Fibroblast of mammary gland (primary cell): ENCODE measurements around the gene DLGAP3.

ENCODE experiments used
- DNase-seq: peaks from one replicate; pipeline ENCODE4 v3.0.0-alpha.2; 2010; ENCODE audit warnings: low read depth
- H3K4me3 ChIP-seq: 2 replicates; pipeline ENCODE4 v1.5.1; 2011; ENCODE audit warnings: low read depth, mild to moderate bottlenecking, low read length, moderate library complexity; ENCODE audit not compliant: control insufficient read depth
- CTCF ChIP-seq: conservative IDR thresholded peaks from 2 replicates; pipeline ENCODE4 v1.5.1; 2011; ENCODE audit warnings: low read depth, low read length, inconsistent platforms; ENCODE audit not compliant: control insufficient read depth, insufficient read depth

DLGAP3 gene

GRCh38 chr1:34901919-34902318, 27.5 kb downstream of the DLGAP3 start:
- H3K4me3 ChIP-seq, result no peak overlapping the region
- DNase-seq, result no peak
- no peak for TF ChIP-seq CTCF

GRCh38 chr1:34900775-34901502, 28.5 kb downstream of the DLGAP3 start:
- no peak overlapping the region for H3K4me3 ChIP-seq
- TF ChIP-seq CTCF, result no peak
- DNase-seq, result no peak

GRCh38 chr1:34899906-34900305, 29.5 kb downstream of the DLGAP3 start:
- no peak overlapping the region for H3K4me3 ChIP-seq
- no peak for TF ChIP-seq CTCF
- DNase-seq, result no peak

GRCh38 chr1:34899471-34899870, 30.0 kb downstream of the DLGAP3 start:
- no peak for DNase-seq
- H3K4me3 ChIP-seq, result no peak overlapping the region
- no peak for TF ChIP-seq CTCF

GRCh38 chr1:34898330-34898761, 31.1 kb downstream of the DLGAP3 start:
- no peak overlapping the region for H3K4me3 ChIP-seq
- TF ChIP-seq CTCF, result no peak
- DNase-seq, result no peak

GRCh38 chr1:34896612-34897011, 32.8 kb downstream of the DLGAP3 start:
- H3K4me3 ChIP-seq, result no peak overlapping the region
- no peak for DNase-seq
- no peak for TF ChIP-seq CTCF
